GM18507 (cell line): ENCODE results near the gene RHBDL3.
"Not testable (repeated sequence)": the region's sequence is repeated elsewhere in the genome, so short reads cannot be mapped to it uniquely, and the experiment has no call there.

Experiments
- DNase-seq: peaks from one replicate; pipeline ENCODE4 v3.0.0; 2011; ENCODE audit warnings: low read depth; ENCODE audit not compliant: insufficient read length; ENCODE audit errors: extremely low spot score
- FAIRE-seq: peaks from 2 replicates; lab custom pipeline; 2011; peaks lifted over from hg19 to GRCh38; lab: Jason Lieb, UNC

The RHBDL3 gene

DNA sequence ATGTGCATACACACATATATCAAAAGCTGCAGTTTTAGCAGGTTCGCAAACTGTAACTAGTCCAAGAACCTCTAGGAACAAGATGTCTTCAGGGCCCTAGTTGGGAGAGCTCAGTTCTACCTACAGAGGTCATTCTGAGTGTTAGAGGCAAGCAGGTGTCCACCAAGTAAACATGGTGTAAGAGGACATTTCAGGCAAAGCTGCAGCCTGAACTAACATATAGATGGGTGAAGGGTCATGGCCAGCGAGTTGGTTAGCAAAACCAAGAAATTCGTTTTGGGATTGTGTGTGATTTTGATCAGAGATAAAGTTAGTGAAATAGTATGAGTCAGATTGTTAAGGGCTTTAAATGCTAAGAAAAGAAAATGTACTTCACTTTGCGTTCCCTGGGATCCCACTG is 51.7 kb downstream of the RHBDL3 start:
- DNase-seq (no peak), FAIRE-seq (no peak)

DNA sequence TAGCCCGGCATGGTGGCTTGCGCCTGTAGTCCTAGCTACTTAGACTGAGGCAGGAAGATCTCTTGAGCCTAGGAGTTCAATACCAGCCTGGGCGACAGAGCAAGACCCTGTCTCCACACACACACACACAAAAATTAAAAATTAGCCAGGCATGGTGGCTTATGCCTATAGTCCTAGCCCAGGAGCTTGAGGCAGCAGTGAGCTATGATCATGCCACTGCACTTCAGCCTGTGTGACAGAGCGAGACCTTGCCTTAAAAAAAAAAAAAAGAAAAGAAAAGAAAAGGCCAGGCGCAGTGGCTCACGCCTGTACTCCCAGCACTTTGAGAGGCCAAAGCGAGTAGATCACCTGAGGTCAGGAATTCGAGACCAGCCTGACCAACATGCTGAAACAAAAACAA is 52.4 kb downstream of the RHBDL3 start:
- FAIRE-seq (no peak), DNase-seq (no peak)

DNA sequence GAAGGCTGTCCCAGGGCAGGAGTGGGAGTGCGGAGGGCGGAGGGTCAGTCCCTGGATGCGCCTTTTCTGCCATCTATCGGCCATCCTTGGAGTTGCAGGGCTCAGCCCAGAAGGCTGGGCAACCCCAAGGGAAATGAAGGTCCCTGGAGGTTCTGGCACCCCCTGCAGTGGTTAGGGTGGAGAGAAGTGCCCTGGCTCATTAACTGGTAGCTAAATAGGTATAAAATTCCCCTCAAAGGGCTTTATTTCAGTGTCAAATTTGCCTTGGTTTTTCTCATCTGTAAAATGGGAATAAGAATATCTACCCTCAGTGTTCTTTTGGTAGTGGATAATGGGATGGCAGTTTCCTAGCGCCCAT is 53.9 kb downstream of the RHBDL3 start:
- DNase-seq (peak; percentile 70), FAIRE-seq (peak; percentile 89)

DNA sequence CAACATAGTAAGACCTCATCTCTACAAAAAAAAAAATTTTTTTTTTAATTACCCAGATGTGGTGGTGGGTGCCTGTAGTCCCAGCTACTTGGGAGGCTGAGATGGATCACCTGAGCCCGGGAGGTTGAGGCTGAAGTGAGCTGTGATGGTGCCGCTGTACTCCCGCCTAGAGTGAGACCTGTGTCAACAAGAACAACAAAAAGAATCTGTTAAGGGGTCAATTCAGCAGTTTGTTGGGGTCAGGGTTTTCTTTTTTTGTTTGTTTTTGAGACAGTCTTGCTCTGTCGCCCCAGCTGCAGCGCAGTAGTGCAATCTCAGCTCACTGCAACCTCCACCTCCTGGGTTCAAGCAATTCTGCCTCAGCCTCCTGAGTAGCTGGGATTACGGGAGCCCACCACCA is 54.4 kb downstream of the RHBDL3 start:
- not testable (repeated sequence) for DNase-seq, FAIRE-seq

- DNase-seq (no peak), FAIRE-seq (no peak)
These were observed 55.2 kb downstream of the RHBDL3 start for GRCh38 chr17:32320847-32321246.

GRCh38 chr17:32323046-32323445 is 57.4 kb downstream of the RHBDL3 start:
- no peak for DNase-seq
- no peak for FAIRE-seq

GRCh38 chr17:32323811-32324491 is 58.3 kb downstream of the RHBDL3 start:
- DNase-seq, result no peak
- FAIRE-seq, result peak; percentile 84

GRCh38 chr17:32327911-32328310 is 62.3 kb downstream of the RHBDL3 start:
- DNase-seq (no peak), FAIRE-seq (no peak)

DNA sequence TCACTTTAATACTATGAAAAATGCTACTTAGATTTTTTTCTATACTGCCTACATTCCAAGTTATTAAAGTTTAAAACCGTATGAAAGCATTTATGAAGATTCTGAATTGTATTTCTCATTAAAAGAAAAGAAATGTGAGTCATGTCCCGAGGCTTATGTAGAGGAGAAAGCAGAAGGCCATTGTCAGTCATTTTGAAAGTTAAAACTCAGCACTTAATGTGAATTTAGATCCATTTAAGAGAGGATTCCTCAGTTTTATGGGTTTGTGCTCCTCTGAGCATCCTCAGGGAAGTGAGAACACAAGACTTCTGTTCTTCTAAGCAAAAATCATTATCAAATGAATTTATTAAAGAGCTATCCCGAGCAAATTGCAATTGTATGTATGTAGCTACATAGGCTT is 64.5 kb downstream of the RHBDL3 start:
- DNase-seq, result no peak
- no peak for FAIRE-seq

DNA sequence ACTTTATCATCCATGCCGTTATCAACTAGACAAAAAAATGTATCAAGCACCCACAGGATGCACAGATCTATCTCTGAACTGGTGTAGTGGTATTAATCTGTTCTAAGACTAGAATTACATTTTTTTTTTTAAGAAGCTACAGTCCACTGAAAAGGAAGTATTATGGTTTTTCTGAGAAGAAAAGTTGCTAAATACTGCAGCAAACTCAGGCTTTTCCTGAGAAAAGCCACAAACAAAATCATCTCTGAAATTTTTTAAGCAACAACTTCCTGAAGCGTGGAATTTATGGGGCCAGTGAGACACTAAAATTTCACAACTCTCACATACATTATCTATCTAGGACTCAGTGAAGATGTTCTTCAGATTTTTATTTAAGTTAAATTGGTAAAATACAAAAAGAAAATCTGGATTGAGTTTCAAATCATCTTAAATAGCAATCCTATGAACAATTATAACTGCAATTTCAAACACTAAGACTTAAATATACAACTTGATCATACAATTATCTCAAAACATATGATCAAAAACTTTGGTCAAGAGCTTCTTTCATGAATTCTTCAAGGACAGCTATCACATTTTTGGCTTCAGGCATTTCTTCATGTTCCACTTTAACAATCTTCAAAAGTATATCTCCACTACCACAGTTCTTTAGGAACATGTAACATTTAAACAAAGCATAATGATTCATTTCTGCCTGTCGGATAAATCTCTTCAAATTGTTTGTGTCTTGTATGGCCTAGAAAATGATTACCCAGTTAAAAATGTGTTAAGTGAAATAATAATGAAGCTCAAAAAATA is 65.8 kb downstream of the RHBDL3 start:
- FAIRE-seq (no peak), DNase-seq (no peak)

DNA sequence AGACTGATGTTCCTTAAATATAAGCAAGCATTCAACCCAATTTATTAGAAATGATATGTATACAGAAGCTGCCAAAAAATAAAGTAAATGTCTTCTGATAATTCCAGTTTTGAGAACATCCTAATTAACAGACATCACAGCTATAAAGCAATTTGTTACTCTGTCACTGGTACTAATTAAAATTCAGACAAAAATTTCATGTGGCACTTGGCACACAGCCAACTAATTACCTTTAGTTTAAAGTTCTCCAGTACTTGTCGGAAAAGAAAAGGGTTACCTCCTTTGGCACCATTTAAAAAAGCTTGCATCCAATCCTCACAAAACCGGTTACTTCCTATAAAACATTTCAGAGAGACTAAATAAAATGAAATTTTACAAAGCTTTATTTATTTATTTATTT is 67.6 kb downstream of the RHBDL3 start:
- DNase-seq, result no peak
- no peak for FAIRE-seq

- FAIRE-seq (no peak), DNase-seq (no peak)
These were observed 69.4 kb downstream of the RHBDL3 start for GRCh38 chr17:32335046-32335445.

DNA sequence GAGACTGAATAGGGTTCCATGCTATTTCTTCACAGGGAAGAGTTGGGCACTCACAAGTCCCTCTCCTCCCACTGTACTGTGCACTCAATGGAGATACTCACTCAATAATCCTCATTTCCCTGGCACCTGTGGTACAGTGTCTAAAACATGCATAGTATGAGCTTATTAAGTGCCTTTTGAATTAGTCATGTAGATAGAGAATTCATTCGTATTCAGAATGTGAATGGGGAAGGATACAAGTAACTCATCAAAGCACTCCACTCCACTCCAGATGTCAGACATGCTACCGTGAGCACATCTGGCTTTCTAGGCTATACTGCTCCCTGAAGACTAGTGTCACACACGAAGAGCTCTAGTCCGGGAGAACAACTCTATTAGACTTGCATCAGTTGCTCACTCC is 70.1 kb downstream of the RHBDL3 start:
- no peak for DNase-seq
- FAIRE-seq, result no peak

- DNase-seq (no peak), FAIRE-seq (peak; percentile 72)
These were observed 75.7 kb downstream of the RHBDL3 start for GRCh38 chr17:32341141-32341856.

- DNase-seq (no peak), FAIRE-seq (peak; percentile 50)
These were observed 76.4 kb downstream of the RHBDL3 start, which contains the start of gene C17orf75 for GRCh38 chr17:32341857-32342602. TSS of gene C17orf75 (minus strand) at chr17:32342173. CDS start at chr17:32342139, 34 bp downstream.

GRCh38 chr17:32342603-32343325 is 77.1 kb downstream of the RHBDL3 start:
- DNase-seq (no peak), FAIRE-seq (no peak)

GRCh38 chr17:32345951-32346600 is 80.4 kb downstream of the RHBDL3 start:
- no peak for FAIRE-seq
- no peak for DNase-seq

DNA sequence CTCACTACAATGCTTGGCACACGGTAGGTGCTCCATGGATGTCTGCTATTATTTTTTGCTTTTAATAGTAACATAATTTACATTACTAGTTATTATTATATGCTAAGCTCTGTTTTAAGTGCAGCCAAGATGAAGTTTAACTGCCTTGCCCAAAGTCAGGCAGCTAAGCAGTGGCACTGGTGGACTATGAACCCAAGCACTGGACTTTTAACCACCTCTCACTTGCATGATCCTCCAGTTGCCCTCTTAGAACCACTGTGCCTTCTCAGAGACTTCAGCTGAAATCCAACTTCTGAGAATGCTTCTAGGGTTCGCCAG is 82.8 kb downstream of the RHBDL3 start:
- DNase-seq (no peak), FAIRE-seq (no peak)

GRCh38 chr17:32349503-32349853 is 83.8 kb downstream of the RHBDL3 start:
- DNase-seq, result no peak

More at GRCh38 chr17:32349503-32349853, 83.8 kb downstream of the RHBDL3 start:
- no peak for FAIRE-seq
